Testis (tissue), 3 donors: Measurements from ENCODE around the gene TTC8. TPM values are rescaled to one million over a fixed set of nuclear protein-coding genes. Genes with fewer than 3 reads are reported as not detected.
A peak's percentile ranks its signal among the peaks of the same experiment; 100 is the strongest.

Experiments used
- DNase-seq: peaks from one replicate; pipeline ENCODE4 v3.0.0-alpha.2; 2019
- H3K27ac ChIP-seq, 2 donors: fragments of 200-600 bp; sonication (generic); one replicate each; pipeline ENCODE4 v1.5.1; 2019
- H3K27me3 ChIP-seq: fragments of 200-600 bp; sonication (generic); one replicate; pipeline ENCODE4 v1.5.1; 2019
- H3K36me3 ChIP-seq: fragments of 200-600 bp; sonication (generic); one replicate; pipeline ENCODE4 v1.5.1; 2017; ENCODE audit warnings: low read depth; ENCODE audit errors: missing control alignments
- H3K4me1 ChIP-seq: fragments of 200-600 bp; sonication (generic); one replicate; pipeline ENCODE4 v1.5.1; 2019
- H3K4me3 ChIP-seq, 2 donors: fragments of 200-600 bp; sonication (generic); one replicate each; pipeline ENCODE4 v1.5.1; 2017 to 2019
- H3K9me3 ChIP-seq: fragments of 200-600 bp; sonication (generic); one replicate; pipeline ENCODE4 v1.5.1; 2017
- CTCF ChIP-seq, 3 experiments: fragments of 450-650 bp in 2 of 3; fragments of 200-600 bp in 1 of 3; sonication (generic) in 1 of 3; IDR thresholded peaks; one replicate each; pipeline ENCODE4 v1.5.1; 2016 to 2019; ENCODE audit warnings: antibody characterized with exemption in 3 of 3, mild to moderate bottlenecking in 2 of 3, moderate library complexity in 1 of 3
- POLR2A ChIP-seq: fragments of 450-650 bp; IDR thresholded peaks from one replicate; pipeline ENCODE4 v1.6.1; 2017; ENCODE audit warnings: antibody characterized with exemption, mild to moderate bottlenecking, moderate library complexity
- WGBS, 2 donors: methylation state at CpG; one replicate each; pipeline ENCODE4 v1.1.5; 2018; 5-methylcytosine and 5-hydroxymethylcytosine counted together
- intact Hi-C: fragments of 100-400 bp; cut with DNase I; formaldehyde crosslinking; loops from one replicate; pipeline ENCODE4 v1.15.1; 2023; ENCODE audit warnings: low total_unique reads
- polyA plus RNA-seq: library from polyadenylated mRNA; stranded (reverse); fragments of 350-450 nt; fragmentation: Illumina TruSeq; extraction: RNeasy Lipid Tissue Mini Kit (QIAGEN cat#74804); gene quantifications from one replicate; pipeline ENCODE4 v1.2.3, GENCODE V29; 2014; ENCODE audit warnings: low read depth, low replicate concordance; ENCODE audit not compliant: insufficient read depth
- total RNA-seq, 2 donors: library from RNA; depleted of rRNA; stranded (reverse); fragments of >200 nt; gene quantifications; one replicate each; pipeline ENCODE4 v1.2.3, GENCODE V29; 2016

The TTC8 gene
- total and polyA plus RNA-seq, 3 donors from 2014 or later, result 67.5 to 144 (median 139) TPM

GRCh38 chr14:88790501-88791251, 33.8 kb upstream of the TTC8 start:
- H3K27me3 ChIP-seq, result no peaks in the 10 kb centered on the region
- H3K27ac ChIP-seq, result no peak overlapping the region
- H3K4me3 ChIP-seq, result no peak overlapping the region
- WGBS, 2 donors, result 48 to 50% methylated on average over 5 of the region's 5 CpGs
- TF ChIP-seq CTCF (IDR thresholded peaks at IDR 0.05) (no peak), POLR2A (no peak)
- intact Hi-C loops, result no loop called here
- H3K36me3 ChIP-seq, result no peaks in the 10 kb centered on the region
- no peak for DNase-seq
- no peaks in the 10 kb centered on the region for H3K9me3 ChIP-seq
- peaks cover 12% of the 10 kb centered on the region for H3K4me1 ChIP-seq

GRCh38 chr14:88791252-88791621, 33.2 kb upstream of the TTC8 start:
- WGBS, 2 donors, result 22 to 32% methylated on average over 3 of the region's 3 CpGs

GRCh38 chr14:88791629-88792472, 32.6 kb upstream of the TTC8 start:
- WGBS, 2 donors, result 3% methylated on average over 36 to 46 of the region's 52 CpGs
- peak; percentile 50 for DNase-seq
- Histone ChIP-seq H3K4me1 (peaks cover 12% of the 10 kb centered on the region), H3K27me3 (no peaks in the 10 kb centered on the region), H3K36me3 (no peaks in the 10 kb centered on the region), H3K27ac (peak overlapping the region; percentile 90), H3K9me3 (no peaks in the 10 kb centered on the region), H3K4me3 (peak overlapping the region; percentile 80 to 81)
- TF ChIP-seq POLR2A (no peak), CTCF (IDR thresholded peaks at IDR 0.05) (no peak)
- intact Hi-C loops, result no loop called here

More at GRCh38 chr14:88791252-88791621, 33.2 kb upstream of the TTC8 start:
- H3K9me3 ChIP-seq, result no peaks in the 10 kb centered on the region
- H3K27me3 ChIP-seq, result no peaks in the 10 kb centered on the region
- H3K4me3 ChIP-seq, result peak overlapping the region in 1 of 2 donors; percentile 80
- H3K27ac ChIP-seq, result no peak overlapping the region
- intact Hi-C loops, result no loop called here
- DNase-seq, result no peak
- no peak for TF ChIP-seq POLR2A
- TF ChIP-seq CTCF (IDR thresholded peaks at IDR 0.05), result no peak
- H3K4me1 ChIP-seq, result peaks cover 12% of the 10 kb centered on the region
- H3K36me3 ChIP-seq, result no peaks in the 10 kb centered on the region

- Histone ChIP-seq H3K4me1 (peaks cover 12% of the 10 kb centered on the region), H3K27ac (peak within 1 kb of the TSS; percentile 90), H3K27me3 (no peaks in the 10 kb centered on the region), H3K4me3 (peak within 1 kb of the TSS; percentile 80 to 81), H3K9me3 (no peaks in the 10 kb centered on the region), H3K36me3 (no peaks in the 10 kb centered on the region)
- WGBS, 2 donors, result 0 to 1% methylated on average over 14 to 68 of the region's 111 CpGs
- intact Hi-C loops, result no loop called here
- peak; percentile 92 for DNase-seq
- no peak for TF ChIP-seq POLR2A
- peak in 2 of 3 experiments; percentile 15 to 52 for TF ChIP-seq CTCF (IDR thresholded peaks at IDR 0.05)
Observed at GRCh38 chr14:88792473-88793258, 31.8 kb upstream of the TTC8 start, which contains the start of gene EML5. Gene EML5, minus strand, starts transcription at chr14:88792953. Its CDS starts 450 bp downstream, at chr14:88792503.
